Psoas muscle (tissue), 8 donors: Measurements from ENCODE around the gene GLI3. TPM values are rescaled to one million over a fixed set of nuclear protein-coding genes. Genes with fewer than 3 reads are reported as not detected.

ENCODE experiments used
- ATAC-seq, 4 donors: fragments of 200-7000 bp; cut with Tn5 transposase; one replicate each; pipeline ENCODE4 v1.9.1; 2020; ENCODE audit warnings: moderate library complexity in 3 of 4, mild to moderate bottlenecking in 2 of 4
- DNase-seq, 2 donors: peaks; one replicate each; pipeline ENCODE4 v3.0.0-alpha.2; 2020
- H3K27ac ChIP-seq: fragments of 200-600 bp; one replicate; pipeline ENCODE4 v1.8.0; 2022
- H3K27me3 ChIP-seq, 3 donors: fragments of 200-600 bp in 1 of 3; one replicate each; pipeline versions ENCODE4 v1.6.1 to v1.8.0; 2013 to 2022; ENCODE audit warnings: low read length in 2 of 3, mild to moderate bottlenecking in 2 of 3, moderate library complexity in 1 of 3; ENCODE audit not compliant: insufficient read depth in 3 of 3
- H3K36me3 ChIP-seq, 2 donors: fragments of 200-600 bp in 1 of 2; one replicate each; pipeline versions ENCODE4 v1.6.1 to v1.8.0; 2013 to 2022; ENCODE audit warnings: low read depth in 1 of 2, mild to moderate bottlenecking in 1 of 2, moderate library complexity in 1 of 2; ENCODE audit not compliant: insufficient read depth in 1 of 2
- H3K4me1 ChIP-seq: fragments of 200-600 bp; one replicate; pipeline ENCODE4 v1.8.0; 2022
- H3K4me3 ChIP-seq: fragments of 200-600 bp; one replicate; pipeline ENCODE4 v1.8.0; 2022; ENCODE audit warnings: mild to moderate bottlenecking
- H3K9me3 ChIP-seq: fragments of 200-600 bp; one replicate; pipeline ENCODE4 v1.8.0; 2022
- WGBS, 3 donors: extraction: QIAGEN DNeasy Blood & Tissue Kit; methylation state at CpG; one replicate each; pipeline versions ENCODE4 v1.1.6 to v1.1.7; 2013; 5-methylcytosine and 5-hydroxymethylcytosine counted together
- intact Hi-C, 2 donors: fragments of 100-400 bp; cut with DNase I; formaldehyde crosslinking; loops; one replicate each; pipeline versions ENCODE4 v1.11.0 to v1.14.2; 2022
- polyA plus RNA-seq, 3 donors: library from polyadenylated mRNA; stranded (reverse); fragments of 200-250 nt; gene quantifications; one replicate each; pipeline ENCODE4 v1.2.3, GENCODE V29; 2013
- total RNA-seq, 4 donors: library from RNA; stranded (reverse); fragmentation: NEBNext Ultra II Directional in 2 of 4; extraction: Animal tissue kit (Norgen Biotek cat#: 25700) in 2 of 4; gene quantifications; one replicate each; pipeline versions ENCODE4 v1.2.1 to v1.2.4, GENCODE V29; 2021 to 2023
- TF ChIP-seq, protein P1 (sequence below): fragments of 200-600 bp; IDR thresholded peaks from one replicate; pipeline ENCODE4 v1.8.0; 2022; ENCODE audit warnings: antibody characterized with exemption
- donor health status: healthy with polysubstance abuse.
- donor health status: DM: no; HTN: no; CAD: no; lungs with moderate emphysema.
- donor health status: Bipolar disorder and iron deficiency.
- donor health status: healthy.
- donor health status: DM: yes; HTN: yes; CAD: no.
- donor health status: DM: no; HTN: no; CAD: no.
- donor health status: DM: no; HTN: no; CAD: no.
- donor health status: DM: yes; HTN: yes; CAD: no.

The GLI3 gene
- total and polyA plus RNA-seq, 7 donors = 0.24 to 4.9 (median 3.2) TPM

DNA sequence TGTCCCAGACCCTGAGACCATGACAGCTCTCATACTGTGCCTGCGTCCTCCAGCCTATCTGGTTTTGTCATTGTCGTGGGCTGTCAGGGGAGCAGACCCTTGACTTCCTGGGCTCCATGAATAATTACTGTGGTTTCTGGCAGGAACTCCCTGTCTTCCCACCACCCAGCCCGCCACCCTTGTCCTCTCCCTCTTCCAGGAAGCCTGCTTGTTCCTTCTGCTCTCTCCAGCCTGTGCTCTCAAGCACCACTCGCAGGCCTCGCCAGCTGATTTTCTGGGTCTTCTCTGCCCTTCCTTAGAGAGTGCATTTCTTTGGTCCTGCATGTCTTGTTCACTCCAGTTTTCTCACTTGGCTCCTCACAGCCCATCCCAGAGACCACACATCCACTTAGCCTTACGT is 309.6 kb downstream of the GLI3 start:
- Histone ChIP-seq H3K27me3 (no peaks in the 10 kb centered on the region), H3K27ac (no peak overlapping the region), H3K4me1 (no peaks in the 10 kb centered on the region), H3K4me3 (no peak overlapping the region), H3K9me3 (no peaks in the 10 kb centered on the region), H3K36me3 (no peaks in the 10 kb centered on the region)
- WGBS, 3 donors = 77 to 90% (median 80%) methylated on average over 6 of the region's 6 CpGs
- TF ChIP-seq, protein P1, sequence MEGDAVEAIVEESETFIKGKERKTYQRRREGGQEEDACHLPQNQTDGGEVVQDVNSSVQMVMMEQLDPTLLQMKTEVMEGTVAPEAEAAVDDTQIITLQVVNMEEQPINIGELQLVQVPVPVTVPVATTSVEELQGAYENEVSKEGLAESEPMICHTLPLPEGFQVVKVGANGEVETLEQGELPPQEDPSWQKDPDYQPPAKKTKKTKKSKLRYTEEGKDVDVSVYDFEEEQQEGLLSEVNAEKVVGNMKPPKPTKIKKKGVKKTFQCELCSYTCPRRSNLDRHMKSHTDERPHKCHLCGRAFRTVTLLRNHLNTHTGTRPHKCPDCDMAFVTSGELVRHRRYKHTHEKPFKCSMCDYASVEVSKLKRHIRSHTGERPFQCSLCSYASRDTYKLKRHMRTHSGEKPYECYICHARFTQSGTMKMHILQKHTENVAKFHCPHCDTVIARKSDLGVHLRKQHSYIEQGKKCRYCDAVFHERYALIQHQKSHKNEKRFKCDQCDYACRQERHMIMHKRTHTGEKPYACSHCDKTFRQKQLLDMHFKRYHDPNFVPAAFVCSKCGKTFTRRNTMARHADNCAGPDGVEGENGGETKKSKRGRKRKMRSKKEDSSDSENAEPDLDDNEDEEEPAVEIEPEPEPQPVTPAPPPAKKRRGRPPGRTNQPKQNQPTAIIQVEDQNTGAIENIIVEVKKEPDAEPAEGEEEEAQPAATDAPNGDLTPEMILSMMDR = no peak
- no peak for DNase-seq
- ATAC-seq = no peak
- intact Hi-C loops = no loop called here

DNA sequence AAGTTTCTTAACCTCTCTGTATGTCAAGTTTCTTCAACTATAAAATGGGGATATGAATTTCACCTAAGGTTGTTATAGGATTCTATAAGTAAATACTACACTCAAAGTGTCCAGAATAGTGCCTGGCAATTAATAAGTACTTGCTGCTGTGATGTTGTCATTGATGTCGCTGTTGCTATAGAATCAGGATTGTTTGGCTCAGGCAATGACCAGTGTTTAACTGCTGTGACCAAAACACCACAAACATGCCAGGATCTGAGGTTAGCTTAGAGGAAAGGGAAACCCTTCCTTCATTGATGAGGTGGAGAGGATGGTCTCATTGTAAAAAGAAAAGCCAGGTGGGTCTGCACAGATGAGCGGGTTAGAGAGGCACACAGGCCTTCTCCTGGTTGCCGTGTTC is 311.1 kb downstream of the GLI3 start:
- DNase-seq (no peak), ATAC-seq (no peak)
- H3K36me3 ChIP-seq = no peaks in the 10 kb centered on the region
- H3K4me3 ChIP-seq = no peak overlapping the region
- TF ChIP-seq, protein P1 = no peak
- no peak overlapping the region for H3K27ac ChIP-seq
- intact Hi-C loops = no loop called here
- no peaks in the 10 kb centered on the region for H3K9me3 ChIP-seq
- H3K4me1 ChIP-seq = no peaks in the 10 kb centered on the region
- WGBS, 3 donors = 81 to 93% (median 83%) methylated on average over 3 of the region's 3 CpGs
- H3K27me3 ChIP-seq = no peaks in the 10 kb centered on the region

DNA sequence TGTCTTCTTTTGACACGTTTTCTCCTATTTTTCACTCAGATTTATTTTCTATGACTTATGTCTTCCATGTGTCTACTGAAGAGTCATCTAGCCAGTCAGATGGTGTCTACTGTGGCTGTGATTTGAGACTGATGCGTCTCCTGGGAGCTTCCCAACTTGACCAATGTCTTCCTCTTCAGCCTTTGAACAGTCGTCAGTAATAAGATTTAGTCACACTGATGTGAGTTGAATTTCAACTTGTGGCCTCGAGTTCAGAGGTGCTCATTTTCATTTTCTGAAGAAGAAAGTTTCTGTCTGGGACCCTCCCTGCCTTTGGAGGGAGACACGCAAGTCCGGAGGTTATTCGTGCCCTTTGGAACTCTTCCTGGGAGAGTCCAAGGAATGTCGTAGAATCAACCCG is 312.2 kb downstream of the GLI3 start:
- H3K4me3 ChIP-seq = no peak overlapping the region
- H3K9me3 ChIP-seq = no peaks in the 10 kb centered on the region
- H3K4me1 ChIP-seq = no peaks in the 10 kb centered on the region
- no peaks in the 10 kb centered on the region for H3K27me3 ChIP-seq
- no peak overlapping the region for H3K27ac ChIP-seq
- DNase-seq (no peak), ATAC-seq (no peak)
- TF ChIP-seq, protein P1 = no peak
- intact Hi-C loops = no loop called here
- 78 to 83% (median 79%) methylated on average over 9 of the region's 9 CpGs for WGBS, 3 donors
- no peaks in the 10 kb centered on the region for H3K36me3 ChIP-seq

DNA sequence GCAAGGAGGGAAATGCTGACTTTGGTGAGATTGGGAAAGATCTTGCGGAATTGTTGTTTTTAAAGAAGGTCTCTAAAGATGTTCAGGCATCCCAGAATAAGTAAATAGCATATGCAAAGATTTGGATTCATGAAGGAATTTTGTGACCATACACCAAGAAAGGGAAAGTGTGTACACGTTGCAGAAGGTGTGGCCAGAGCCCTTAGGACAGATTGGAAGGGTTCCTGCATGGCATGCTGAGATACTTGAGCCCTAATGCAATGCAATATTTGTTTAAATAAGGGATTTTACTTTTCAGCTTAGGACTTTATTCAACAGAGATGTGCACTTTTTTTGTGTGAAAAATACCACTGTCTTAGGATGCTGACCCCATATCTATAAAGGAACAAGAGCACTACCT is 314.6 kb downstream of the GLI3 start:
- DNase-seq (no peak), ATAC-seq (no peak)
- TF ChIP-seq, protein P1 = no peak
- Histone ChIP-seq H3K4me1 (no peaks in the 10 kb centered on the region), H3K9me3 (no peaks in the 10 kb centered on the region), H3K4me3 (no peak overlapping the region), H3K27me3 (no peaks in the 10 kb centered on the region), H3K27ac (no peak overlapping the region), H3K36me3 (no peaks in the 10 kb centered on the region)
- 75 to 81% (median 81%) methylated on average over 2 of the region's 2 CpGs for WGBS, 3 donors
- intact Hi-C loops = no loop called here

DNA sequence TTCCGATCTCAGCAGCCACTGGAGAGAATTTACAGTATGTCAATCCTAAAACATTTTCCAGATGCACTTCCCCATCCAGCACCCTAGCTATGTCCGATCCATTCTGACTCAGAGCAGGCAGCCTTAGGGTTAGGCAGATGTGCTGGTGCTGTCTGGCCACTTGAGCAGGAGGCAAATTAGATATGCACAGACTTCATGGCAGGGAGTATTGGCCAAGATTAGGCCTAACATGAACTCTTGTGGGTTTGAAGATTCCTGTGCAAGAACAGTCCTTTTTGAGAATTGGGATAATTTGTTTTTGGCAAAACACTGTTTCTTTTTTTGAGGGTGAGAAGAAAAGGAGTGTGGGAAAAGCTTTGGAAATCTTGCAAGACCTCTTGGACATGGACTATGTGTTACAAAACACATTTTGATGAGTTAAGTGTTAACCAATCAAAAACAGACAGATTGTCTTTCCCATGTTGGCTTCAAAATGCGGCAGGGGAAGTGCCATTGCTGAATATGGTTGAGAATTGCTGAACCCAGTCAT is 315.5 kb downstream of the GLI3 start:
- Histone ChIP-seq H3K4me1 (no peaks in the 10 kb centered on the region), H3K27ac (no peak overlapping the region), H3K36me3 (no peaks in the 10 kb centered on the region), H3K9me3 (no peaks in the 10 kb centered on the region), H3K27me3 (no peaks in the 10 kb centered on the region), H3K4me3 (no peak overlapping the region)
- DNase-seq (no peak), ATAC-seq (peak; percentile 42 to 68 (median 62))
- TF ChIP-seq, protein P1 = no peak
- 22 to 43% (median 28%) methylated on average over 3 of the region's 3 CpGs for WGBS, 3 donors
- intact Hi-C loops = no loop called here
